Brain microvascular endothelial cell (primary cell): ENCODE measurements around the gene NELFB.

ENCODE experiments used
- DNase-seq: peaks from one replicate; pipeline ENCODE4 v3.0.0-alpha.2; 2020
- H3K27ac ChIP-seq: fragments of 250-450 bp; sonication (Bioruptor Pico); 2 replicates; pipeline ENCODE4 v1.5.1; 2020; ENCODE audit warnings: mild to moderate bottlenecking, moderate library complexity
- H3K27me3 ChIP-seq: fragments of 250-450 bp; sonication (Bioruptor Pico); replicated peaks from 2 replicates; pipeline ENCODE4 v1.5.1; 2020; ENCODE audit warnings: mild to moderate bottlenecking
- H3K36me3 ChIP-seq: fragments of 250-450 bp; sonication (Bioruptor Pico); replicated peaks from 2 replicates; pipeline ENCODE4 v1.5.1; 2020; ENCODE audit warnings: mild to moderate bottlenecking
- H3K4me3 ChIP-seq: 2 replicates; pipeline ENCODE4 v1.5.1; 2011; ENCODE audit warnings: low read depth, mild to moderate bottlenecking, control low read depth, low read length, moderate library complexity
- CTCF ChIP-seq: IDR thresholded peaks from 2 replicates; pipeline ENCODE4 v1.5.1; 2011; ENCODE audit warnings: low read depth, mild to moderate bottlenecking, moderate library complexity, low read length, control low read depth, inconsistent platforms; ENCODE audit errors: missing control alignments
- in situ Hi-C: cut with HindIII; loops from 2 replicates; pipeline ENCODE4 v1.10.0; 2017; ENCODE audit warnings: low sequenced_read_pairs, low pct_ligation_motif_present

NELFB gene

GRCh38 chr9:137302118-137302448, 47.0 kb downstream of the NELFB start, which contains the start of gene NRARP:
Gene NRARP (minus strand): TSS chr9:137302271. CDS start chr9:137301928, 343 bp downstream.
- Histone ChIP-seq H3K4me3 (peak within 1 kb of the TSS; percentile 45), H3K27ac (peak within 1 kb of the TSS; percentile 50), H3K27me3 (no peaks in the 10 kb centered on the region), H3K36me3 (no peaks in the 10 kb centered on the region)
- in situ Hi-C loops: no loop called here
- TF ChIP-seq CTCF: no peak
- DNase-seq: peak; percentile 67

- DNase-seq: no peak
- no peaks in the 10 kb centered on the region for H3K27me3 ChIP-seq
- in situ Hi-C loops: no loop called here
- no peaks in the 10 kb centered on the region for H3K36me3 ChIP-seq
- H3K27ac ChIP-seq: peak overlapping the region; percentile 24
- peak overlapping the region; percentile 42 for H3K4me3 ChIP-seq
- TF ChIP-seq CTCF: peak; percentile 63
These were observed 47.5 kb downstream of the NELFB start for GRCh38 chr9:137302449-137303150.

GRCh38 chr9:137303151-137303892, 48.2 kb downstream of the NELFB start:
- TF ChIP-seq CTCF: no peak
- H3K4me3 ChIP-seq: no peak overlapping the region
- in situ Hi-C loops: no loop called here
- H3K36me3 ChIP-seq: no peaks in the 10 kb centered on the region
- DNase-seq: no peak
- H3K27me3 ChIP-seq: no peaks in the 10 kb centered on the region
- no peak overlapping the region for H3K27ac ChIP-seq

- Histone ChIP-seq H3K4me3 (no peak overlapping the region), H3K27me3 (no peaks in the 10 kb centered on the region), H3K27ac (no peak overlapping the region), H3K36me3 (no peaks in the 10 kb centered on the region)
- TF ChIP-seq CTCF: no peak
- no peak for DNase-seq
- in situ Hi-C loops: no loop called here
These were observed 48.8 kb downstream of the NELFB start for GRCh38 chr9:137303893-137304382.

GRCh38 chr9:137304383-137305059, 49.4 kb downstream of the NELFB start:
- TF ChIP-seq CTCF: peak; percentile 51
- in situ Hi-C loops: no loop called here
- no peaks in the 10 kb centered on the region for H3K27me3 ChIP-seq
- H3K27ac ChIP-seq: peak overlapping the region; percentile 65
- H3K36me3 ChIP-seq: no peaks in the 10 kb centered on the region
- H3K4me3 ChIP-seq: no peak overlapping the region
- no peak for DNase-seq
